Subcutaneous adipose tissue (tissue), 4 donors: ENCODE data around the gene SMAP2. TPM values are rescaled to one million over a fixed set of nuclear protein-coding genes. Genes with fewer than 3 reads are reported as not detected.

Source experiments
- CTCF ChIP-seq: fragments of 450-650 bp; IDR thresholded peaks from one replicate; pipeline ENCODE4 v1.5.1; 2016; ENCODE audit warnings: low read depth, mild to moderate bottlenecking, control low read depth, antibody characterized with exemption, moderate library complexity
- total RNA-seq, 4 donors: library from RNA; depleted of rRNA; stranded (reverse); fragments of >200 nt; gene quantifications; one replicate each; pipeline ENCODE4 v1.1.0, GENCODE V29; 2016

Gene SMAP2
- total RNA-seq, 4 donors from 2014 or later = 51.0 to 110 (median 72.2) TPM

GRCh38 chr1:40405812-40406211 is 32.3 kb downstream of the SMAP2 start:
- no peak for TF ChIP-seq CTCF

- TF ChIP-seq CTCF = no peak
These were observed 33.9 kb downstream of the SMAP2 start for GRCh38 chr1:40407453-40407852.

GRCh38 chr1:40409467-40409866 is 35.9 kb downstream of the SMAP2 start:
- TF ChIP-seq CTCF = no peak

GRCh38 chr1:40411294-40411693 is 37.8 kb downstream of the SMAP2 start:
- no peak for TF ChIP-seq CTCF

GRCh38 chr1:40411843-40412242 is 38.3 kb downstream of the SMAP2 start:
- TF ChIP-seq CTCF = no peak

GRCh38 chr1:40413527-40414252 is 40.2 kb downstream of the SMAP2 start:
- no peak for TF ChIP-seq CTCF

GRCh38 chr1:40414331-40414730 is 40.8 kb downstream of the SMAP2 start:
- no peak for TF ChIP-seq CTCF
